Measurements from ENCODE around the gene NPAS3. TPM values are rescaled to one million over a fixed set of nuclear protein-coding genes. Genes with fewer than 3 reads are reported as not detected.

The NPAS3 gene
- total RNA-seq, 4 donors from 2014 or later: 0.13 to 1.1 (median 0.47) TPM; not detected in 1

DNA sequence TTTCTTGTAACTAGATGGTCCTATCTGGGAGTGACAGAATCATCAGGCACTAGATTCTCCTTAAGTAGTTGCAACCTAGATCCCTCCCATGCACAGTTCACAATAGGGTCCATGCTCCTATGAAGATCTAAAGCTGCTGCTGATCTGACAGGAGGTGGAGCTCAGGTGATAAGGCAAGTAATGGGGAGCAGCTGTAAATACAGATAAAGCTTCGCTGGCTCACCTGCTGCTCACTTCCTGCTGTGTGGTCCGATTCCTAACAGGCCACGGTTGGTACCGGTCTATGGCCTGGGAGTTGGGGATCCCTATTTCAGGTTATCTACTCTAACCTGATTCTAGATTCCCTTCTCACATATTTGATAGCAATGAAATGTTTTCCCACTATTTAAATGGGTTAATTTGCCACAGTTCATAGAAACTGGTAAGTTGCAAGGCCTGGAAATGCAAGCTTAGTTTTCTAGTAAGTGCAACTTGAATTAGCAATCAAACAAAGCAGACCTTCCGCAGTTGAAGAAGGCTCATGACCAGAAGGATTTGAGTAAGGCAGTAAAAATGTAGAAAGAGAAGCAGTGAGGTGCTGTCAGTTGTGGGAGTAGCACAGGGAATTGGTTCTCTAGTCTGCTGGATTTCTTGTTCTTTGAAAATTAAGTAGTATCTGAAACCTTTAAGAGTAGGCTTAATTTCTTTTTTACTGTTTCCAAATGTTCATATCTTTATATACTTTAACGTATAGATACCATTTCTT is 679.9 kb downstream of the NPAS3 start:
- no peak for TF ChIP-seq POLR2A (IDR thresholded peaks at IDR 0.05)
- TF ChIP-seq, protein P1, sequence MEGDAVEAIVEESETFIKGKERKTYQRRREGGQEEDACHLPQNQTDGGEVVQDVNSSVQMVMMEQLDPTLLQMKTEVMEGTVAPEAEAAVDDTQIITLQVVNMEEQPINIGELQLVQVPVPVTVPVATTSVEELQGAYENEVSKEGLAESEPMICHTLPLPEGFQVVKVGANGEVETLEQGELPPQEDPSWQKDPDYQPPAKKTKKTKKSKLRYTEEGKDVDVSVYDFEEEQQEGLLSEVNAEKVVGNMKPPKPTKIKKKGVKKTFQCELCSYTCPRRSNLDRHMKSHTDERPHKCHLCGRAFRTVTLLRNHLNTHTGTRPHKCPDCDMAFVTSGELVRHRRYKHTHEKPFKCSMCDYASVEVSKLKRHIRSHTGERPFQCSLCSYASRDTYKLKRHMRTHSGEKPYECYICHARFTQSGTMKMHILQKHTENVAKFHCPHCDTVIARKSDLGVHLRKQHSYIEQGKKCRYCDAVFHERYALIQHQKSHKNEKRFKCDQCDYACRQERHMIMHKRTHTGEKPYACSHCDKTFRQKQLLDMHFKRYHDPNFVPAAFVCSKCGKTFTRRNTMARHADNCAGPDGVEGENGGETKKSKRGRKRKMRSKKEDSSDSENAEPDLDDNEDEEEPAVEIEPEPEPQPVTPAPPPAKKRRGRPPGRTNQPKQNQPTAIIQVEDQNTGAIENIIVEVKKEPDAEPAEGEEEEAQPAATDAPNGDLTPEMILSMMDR (IDR thresholded peaks at IDR 0.05): no peak
- no peak overlapping the region for H3K4me3 ChIP-seq

DNA sequence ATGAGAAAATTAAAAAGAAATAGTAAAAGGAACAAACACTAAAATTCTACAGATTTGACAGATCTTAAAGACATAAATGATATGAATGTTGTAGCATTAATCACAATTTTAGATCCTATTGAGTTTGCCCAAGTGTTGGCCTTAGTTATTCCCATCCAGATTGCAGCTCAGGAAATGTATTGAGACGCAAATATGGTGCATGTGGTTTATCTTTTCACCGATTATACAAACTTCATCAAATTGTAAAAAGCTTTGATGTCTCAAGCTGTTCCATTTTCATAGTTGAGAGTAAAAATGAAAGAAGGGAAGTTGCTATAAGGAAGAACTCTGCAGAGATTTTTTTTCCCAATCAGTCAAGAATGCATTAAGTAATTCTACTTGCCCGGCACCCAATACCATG is 683.8 kb downstream of the NPAS3 start:
- H3K9me3 ChIP-seq: no peaks in the 10 kb centered on the region
- H3K27ac ChIP-seq: no peak overlapping the region
- peaks cover 0 to 2% (median 0%) of the 10 kb centered on the region in 3 donors for H3K4me1 ChIP-seq
- TF ChIP-seq, protein P1 (IDR thresholded peaks at IDR 0.05): no peak
- no peak for TF ChIP-seq POLR2A (IDR thresholded peaks at IDR 0.05)
- H3K27me3 ChIP-seq: no peaks in the 10 kb centered on the region
- H3K36me3 ChIP-seq: no peaks in the 10 kb centered on the region
- WGBS, 2 donors: 87 to 91% methylated on average over 3 of the region's 3 CpGs
- H3K4me3 ChIP-seq: no peak overlapping the region
- DNase-seq: no peak
- intact Hi-C loops (cut with DNase I): no loop called here

More for the DNA sequence above, 679.9 kb downstream of the NPAS3 start:
- no peak for DNase-seq
- Histone ChIP-seq H3K27ac (no peak overlapping the region), H3K4me1 (peaks cover 0 to 13% (median 0%) of the 10 kb centered on the region in 3 donors), H3K27me3 (no peaks in the 10 kb centered on the region), H3K9me3 (no peaks in the 10 kb centered on the region), H3K36me3 (no peaks in the 10 kb centered on the region)
- intact Hi-C loops (cut with DNase I): no loop called here
- WGBS, 2 donors: 77 to 86% methylated on average over 6 of the region's 6 CpGs

DNA sequence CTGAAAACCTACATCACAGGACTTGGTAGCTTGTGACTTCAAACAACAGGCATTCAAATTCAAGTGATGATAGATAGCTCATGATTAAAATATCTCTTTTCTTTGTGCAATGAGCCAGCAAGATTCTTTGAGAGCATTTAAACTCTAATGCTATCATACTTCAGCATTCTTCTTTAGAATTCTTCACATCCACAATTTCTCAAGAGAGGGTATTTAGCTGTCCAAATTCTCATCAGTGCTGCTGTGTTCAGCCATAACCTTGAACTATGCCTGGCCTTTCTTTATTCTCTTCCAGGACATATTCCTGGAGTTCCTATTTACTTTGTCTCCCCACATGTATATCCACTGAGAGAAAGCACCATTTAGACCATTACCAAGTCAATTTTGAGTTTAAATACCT is 691.1 kb downstream of the NPAS3 start:
- no peak for TF ChIP-seq POLR2A (IDR thresholded peaks at IDR 0.05)
- TF ChIP-seq, protein P1 (IDR thresholded peaks at IDR 0.05): no peak
- H3K27me3 ChIP-seq: no peaks in the 10 kb centered on the region
- H3K9me3 ChIP-seq: no peaks in the 10 kb centered on the region
- H3K36me3 ChIP-seq: no peaks in the 10 kb centered on the region
- no peak overlapping the region for H3K4me3 ChIP-seq
- no peaks in the 10 kb centered on the region for H3K4me1 ChIP-seq
- H3K27ac ChIP-seq: no peak overlapping the region
- DNase-seq: no peak
- intact Hi-C loops (cut with DNase I): no loop called here

DNA sequence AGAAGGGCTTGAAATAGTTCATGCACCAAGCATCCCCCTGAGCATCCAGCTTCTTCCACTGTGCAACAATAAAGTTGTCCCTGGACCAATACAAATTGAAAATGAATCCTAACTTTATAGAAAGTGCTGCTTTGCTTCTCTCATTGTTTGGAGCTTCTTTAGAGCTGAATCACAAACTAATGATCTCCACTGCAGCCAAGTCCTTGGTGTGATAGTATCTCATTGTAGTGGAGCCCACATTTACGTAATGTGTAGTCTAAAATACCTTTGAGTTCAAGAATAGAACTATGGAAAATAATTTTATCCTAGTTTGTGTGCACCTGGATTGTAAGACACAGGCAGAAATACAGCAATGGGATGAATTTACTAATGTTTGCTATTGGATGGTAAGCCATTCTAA is 692.3 kb downstream of the NPAS3 start:
- H3K27me3 ChIP-seq: no peaks in the 10 kb centered on the region
- no peak for DNase-seq
- no peak overlapping the region for H3K4me3 ChIP-seq

DNA sequence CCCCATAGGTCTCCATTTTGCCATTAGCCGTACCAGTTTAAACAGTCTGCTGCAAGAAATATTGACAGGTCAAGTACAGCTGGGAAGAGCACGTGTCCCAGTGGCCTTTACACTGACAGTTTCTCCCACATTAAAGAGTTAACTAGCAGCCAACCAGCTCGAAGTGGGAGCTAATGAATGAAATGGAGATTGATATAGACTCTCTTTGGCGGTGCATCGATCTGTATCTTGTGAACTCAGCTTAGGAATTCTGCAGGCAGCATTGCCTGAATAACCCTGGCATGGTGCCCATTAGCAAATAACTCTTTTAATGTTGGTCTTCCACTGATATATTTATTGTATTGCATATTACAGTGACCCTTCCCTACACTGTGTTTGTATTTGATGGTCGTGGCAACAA is 692.8 kb downstream of the NPAS3 start:
- intact Hi-C loops (cut with DNase I): no loop called here
- Histone ChIP-seq H3K27me3 (no peaks in the 10 kb centered on the region), H3K9me3 (no peaks in the 10 kb centered on the region), H3K4me3 (no peak overlapping the region), H3K27ac (no peak overlapping the region), H3K36me3 (no peaks in the 10 kb centered on the region), H3K4me1 (no peaks in the 10 kb centered on the region)
- DNase-seq: no peak
- WGBS, 2 donors: 45 to 62% methylated on average over 6 of the region's 6 CpGs
- TF ChIP-seq, protein P1 (IDR thresholded peaks at IDR 0.05): no peak
- no peak for TF ChIP-seq POLR2A (IDR thresholded peaks at IDR 0.05)

More for the DNA sequence above, 692.3 kb downstream of the NPAS3 start:
- intact Hi-C loops (cut with DNase I): no loop called here
- no peaks in the 10 kb centered on the region for H3K36me3 ChIP-seq
- TF ChIP-seq, protein P1 (IDR thresholded peaks at IDR 0.05): no peak
- no peak for TF ChIP-seq POLR2A (IDR thresholded peaks at IDR 0.05)
- H3K27ac ChIP-seq: no peak overlapping the region
- H3K9me3 ChIP-seq: no peaks in the 10 kb centered on the region
- WGBS, 2 donors: 70 to 100% methylated on average over 1 of the region's 1 CpG
- H3K4me1 ChIP-seq: no peaks in the 10 kb centered on the region
